CD4-positive, alpha-beta T cell treated with Interleukin-2 at 100 ng/mL for 4 hours (primary cell): ENCODE results near the gene SYP.

Experiments
- DNase-seq: peaks from one replicate; pipeline ENCODE4 v3.0.0-alpha.2; 2020; ENCODE audit warnings: low spot score

The SYP gene

GRCh38 chrX:49199906-49200771 lies at the start of gene SYP:
Gene SYP, minus strand, starts transcription at chrX:49200193. Its CDS starts 7 bp downstream, at chrX:49200186.
- peak; percentile 88 for DNase-seq

- DNase-seq = no peak
Measured at GRCh38 chrX:49249616-49250015, 49.6 kb upstream of the SYP start.

GRCh38 chrX:49249071-49249470 lies 49.1 kb upstream of the SYP start:
- no peak for DNase-seq

GRCh38 chrX:49247916-49248811 lies 48.2 kb upstream of the SYP start:
- no peak for DNase-seq

- no peak for DNase-seq
Measured at GRCh38 chrX:49247346-49247745, 47.4 kb upstream of the SYP start.

- no peak for DNase-seq
Measured at GRCh38 chrX:49246541-49246940, 46.5 kb upstream of the SYP start.

- no peak for DNase-seq
Measured at GRCh38 chrX:49244207-49244606, 44.2 kb upstream of the SYP start.

GRCh38 chrX:49243166-49243565 lies 43.2 kb upstream of the SYP start:
- DNase-seq = no peak

GRCh38 chrX:49242545-49243066 lies 42.6 kb upstream of the SYP start:
- DNase-seq = no peak

- no peak for DNase-seq
Measured at GRCh38 chrX:49238735-49239134, 38.7 kb upstream of the SYP start.

- no peak for DNase-seq
Measured at GRCh38 chrX:49237060-49237459, 37.1 kb upstream of the SYP start.

GRCh38 chrX:49233887-49234555 lies 34.0 kb upstream of the SYP start:
- no peak for DNase-seq

- no peak for DNase-seq
Measured at GRCh38 chrX:49233176-49233575, 33.2 kb upstream of the SYP start, which contains the start of gene CACNA1F. Gene CACNA1F, minus strand, starts transcription at chrX:49233340. Its CDS starts 31 bp downstream, at chrX:49233309.

GRCh38 chrX:49232525-49232924 lies 32.5 kb upstream of the SYP start:
- DNase-seq = no peak

- DNase-seq = no peak
Measured at GRCh38 chrX:49231333-49232000, 31.5 kb upstream of the SYP start.

GRCh38 chrX:49230500-49231232 lies 30.7 kb upstream of the SYP start:
- DNase-seq = peak; percentile 63

GRCh38 chrX:49228185-49228584 lies 28.2 kb upstream of the SYP start:
- no peak for DNase-seq

GRCh38 chrX:49227726-49228125 lies 27.7 kb upstream of the SYP start:
- DNase-seq = no peak

- DNase-seq = no peak
Measured at GRCh38 chrX:49226946-49227345, 27.0 kb upstream of the SYP start.

GRCh38 chrX:49225858-49226257 lies 25.9 kb upstream of the SYP start:
- DNase-seq = no peak

GRCh38 chrX:49221868-49222267 lies 21.9 kb upstream of the SYP start:
- no peak for DNase-seq
